Mucosa of descending colon (tissue), 3 donors: ENCODE results near the gene BDH1. TPM values are rescaled to one million over a fixed set of nuclear protein-coding genes. Genes with fewer than 3 reads are reported as not detected.
"Not testable (repeated sequence)": the region's sequence is repeated elsewhere in the genome, so short reads cannot be mapped to it uniquely, and the experiment has no call there.

ENCODE experiments used
- ATAC-seq: fragments of 200-7000 bp; cut with Tn5 transposase; one replicate; pipeline ENCODE4 v1.9.1; 2020; ENCODE audit warnings: mild to moderate bottlenecking, moderate library complexity
- DNase-seq, 3 donors: peaks; one replicate each; pipeline ENCODE4 v3.0.0-alpha.2; 2020
- H3K36me3 ChIP-seq: fragments of 200-600 bp; one replicate; pipeline ENCODE4 v1.8.0; 2021; ENCODE audit warnings: low read depth, mild to moderate bottlenecking
- H3K4me1 ChIP-seq: fragments of 200-600 bp; one replicate; pipeline ENCODE4 v1.8.0; 2021; ENCODE audit warnings: low read depth, mild to moderate bottlenecking
- H3K4me3 ChIP-seq: fragments of 200-600 bp; one replicate; pipeline ENCODE4 v1.8.0; 2021; ENCODE audit warnings: mild to moderate bottlenecking
- H3K9me3 ChIP-seq: fragments of 200-600 bp; one replicate; pipeline ENCODE4 v1.8.0; 2021; ENCODE audit warnings: mild to moderate bottlenecking
- CTCF ChIP-seq: fragments of 200-600 bp; IDR thresholded peaks from one replicate; pipeline ENCODE4 v1.8.0; 2022; ENCODE audit warnings: antibody characterized with exemption, mild to moderate bottlenecking
- intact Hi-C, 2 donors: fragments of 100-400 bp; cut with DNase I in 1 of 2; cut with micrococcal nuclease in 1 of 2; formaldehyde crosslinking; loops; one replicate each; pipeline versions ENCODE4 v1.11.0 to v1.11.1; 2022; cut with DNase I, micrococcal nuclease
- long read RNA-seq, 2 donors: library from polyadenylated mRNA; unstranded; transcript quantifications; one replicate each; pipeline ENCODE4 v2.0.0, GENCODE V29; 2019 to 2021
- total RNA-seq, 3 donors: library from RNA; stranded (reverse); fragmentation: NEBNext Ultra II Directional in 2 of 3; extraction: Animal tissue kit (Norgen Biotek cat#: 25700) in 2 of 3; gene quantifications; one replicate each; pipeline versions ENCODE4 v1.2.1 to v1.2.4, GENCODE V29; 2021 to 2023
- donor health status: DM: no; HTN: no; CAD: no; lungs with moderate emphysema.
- donor health status: DM: no; HTN: no; CAD: no.
- donor health status: DM: no; HTN: yes; CAD: no.

The BDH1 gene
- total RNA-seq, result 100 to 1,000 TPM in 2 of 3 donors, 10 to 100 TPM in 1; 79.3 to 246 (median 160) TPM
- long read RNA-seq, donor 1, transcript BDH1-202 (7 exons, 3,455 nt), result major isoform, 48 of 68 reads
- long read RNA-seq, donor 1, transcript BDH1-203 (8 exons, 3,546 nt), result minor isoform, 7 of 68 reads
- long read RNA-seq, donor 1, partial matches to known transcripts, result 1 of 68 reads
- long read RNA-seq, donor 1, other reads (novel, unspliced or antisense), result 12 of 68 reads
- long read RNA-seq, donor 2, transcript BDH1-202 (7 exons, 3,455 nt), result major isoform, 56 of 81 reads
- long read RNA-seq, donor 2, partial matches to known transcripts, result 2 of 81 reads
- long read RNA-seq, donor 2, other reads (novel, unspliced or antisense), result 14 of 81 reads

- Histone ChIP-seq H3K9me3 (no peaks in the 10 kb centered on the region), H3K4me1 (peaks cover 17% of the 10 kb centered on the region), H3K36me3 (no peaks in the 10 kb centered on the region), H3K4me3 (peak within 1 kb of the TSS; percentile 75)
- TF ChIP-seq CTCF, result no peak
- DNase-seq, result peak; percentile 74 to 84 (median 83)
- intact Hi-C loops, result no loop called here
- peak; percentile 62 for ATAC-seq
Observed at GRCh38 chr3:197555281-197556261, at the start of gene BDH1. BDH1 (minus strand) TSS chr3:197555968; CDS start chr3:197546443, 9,525 bp downstream.

GRCh38 chr3:197603317-197603933 is 47.7 kb upstream of the BDH1 start:
- Histone ChIP-seq H3K4me1 (peaks cover 6% of the 10 kb centered on the region), H3K4me3 (no peak overlapping the region), H3K36me3 (no peaks in the 10 kb centered on the region), H3K9me3 (no peaks in the 10 kb centered on the region)
- intact Hi-C loops, result no loop called here
- DNase-seq (no peak), ATAC-seq (no peak)
- TF ChIP-seq CTCF, result no peak

GRCh38 chr3:197602351-197602750 is 46.6 kb upstream of the BDH1 start:
- H3K36me3 ChIP-seq, intact Hi-C loops, ATAC-seq, DNase-seq, H3K4me3 ChIP-seq, H3K9me3 ChIP-seq: not testable (repeated sequence)
- H3K4me1 ChIP-seq, result peaks cover 17% of the 10 kb centered on the region

- H3K4me3 ChIP-seq, H3K36me3 ChIP-seq, intact Hi-C loops, DNase-seq, ATAC-seq, H3K9me3 ChIP-seq: not testable (repeated sequence)
- H3K4me1 ChIP-seq, result peaks cover 24% of the 10 kb centered on the region
Observed at GRCh38 chr3:197601566-197601840, 45.7 kb upstream of the BDH1 start.

- Histone ChIP-seq H3K4me1 (peaks cover 26% of the 10 kb centered on the region), H3K36me3 (no peaks in the 10 kb centered on the region), H3K9me3 (no peaks in the 10 kb centered on the region), H3K4me3 (no peak overlapping the region)
- DNase-seq (no peak), ATAC-seq (no peak)
- intact Hi-C loops, result no loop called here
- TF ChIP-seq CTCF, result no peak
Observed at GRCh38 chr3:197600796-197601565, 45.2 kb upstream of the BDH1 start.

- Histone ChIP-seq H3K4me3 (no peak overlapping the region), H3K36me3 (no peaks in the 10 kb centered on the region), H3K4me1 (peaks cover 26% of the 10 kb centered on the region), H3K9me3 (no peaks in the 10 kb centered on the region)
- intact Hi-C loops, result no loop called here
- DNase-seq, result peak; percentile 66 to 84 (median 80)
- ATAC-seq, result peak; percentile 88
- peak; percentile 88 for TF ChIP-seq CTCF
Observed at GRCh38 chr3:197599089-197599765, 43.5 kb upstream of the BDH1 start.
